Measurements from ENCODE around the gene MACROD1. TPM values are rescaled to one million over a fixed set of nuclear protein-coding genes. Genes with fewer than 3 reads are reported as not detected.

Gene MACROD1
- total and polyA plus RNA-seq, 4 donors, result 10.6 to 31.6 (median 23.9) TPM

DNA sequence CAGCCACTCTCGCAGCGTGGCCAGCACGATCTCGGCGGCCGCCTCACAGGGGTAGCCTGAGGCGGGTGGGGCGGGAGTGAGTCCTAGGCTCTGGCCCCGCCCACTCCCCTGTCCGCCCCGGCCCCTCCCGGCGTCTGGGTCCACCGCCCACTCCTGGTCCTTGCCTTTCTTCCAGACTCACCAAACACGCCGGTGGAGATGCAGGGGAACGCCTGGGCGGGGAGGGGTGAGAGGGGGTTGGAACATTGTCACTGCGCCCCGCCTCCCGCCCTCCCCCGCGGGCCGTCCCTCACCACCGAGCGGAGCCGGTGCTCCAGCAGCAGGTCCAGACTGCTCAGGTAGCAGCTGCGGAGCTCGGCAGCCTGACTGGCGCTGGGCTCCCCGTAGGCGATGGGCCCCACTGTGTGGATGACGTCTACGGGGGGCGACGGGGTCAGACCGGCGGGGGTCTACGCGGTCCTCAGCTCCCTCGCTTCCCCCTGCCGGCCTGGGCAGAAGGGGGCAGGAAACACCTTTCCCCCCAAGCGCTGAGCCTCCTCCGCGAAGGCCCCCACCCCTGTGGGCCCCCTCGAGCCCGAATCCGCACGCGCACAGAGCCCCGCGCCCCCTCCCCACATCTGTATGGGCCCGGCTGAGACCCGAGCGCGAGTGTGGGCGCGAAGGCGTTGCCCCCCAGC, 166.4 kb downstream of the MACROD1 start:
- no peaks in the 10 kb centered on the region for H3K9me3 ChIP-seq (ENCODE audit: control insufficient read depth, insufficient read depth, low read length)
- DNase-seq (ENCODE audit: low read depth in 4 of 6, low spot score in 6 of 6), result peak in 2 of 6 donors; percentile 53 to 63
- peaks cover 10% of the 10 kb centered on the region for H3K27me3 ChIP-seq (ENCODE audit: control insufficient read depth, insufficient read depth, low read length)
- H3K36me3 ChIP-seq (ENCODE audit: control insufficient read depth, insufficient read depth, low read length), result peaks cover 58% of the 10 kb centered on the region
- 8% methylated on average over 40 of the region's 59 CpGs for WGBS (ENCODE audit: insufficient coverage)
- peak overlapping the region; percentile 2 for H3K4me3 ChIP-seq (ENCODE audit: low read depth, low read length)
- H3K4me1 ChIP-seq (ENCODE audit: control insufficient read depth, insufficient read depth, low read length), result peaks cover 60% of the 10 kb centered on the region
- no peak overlapping the region for H3K27ac ChIP-seq (ENCODE audit: low read depth, low read length)

DNA sequence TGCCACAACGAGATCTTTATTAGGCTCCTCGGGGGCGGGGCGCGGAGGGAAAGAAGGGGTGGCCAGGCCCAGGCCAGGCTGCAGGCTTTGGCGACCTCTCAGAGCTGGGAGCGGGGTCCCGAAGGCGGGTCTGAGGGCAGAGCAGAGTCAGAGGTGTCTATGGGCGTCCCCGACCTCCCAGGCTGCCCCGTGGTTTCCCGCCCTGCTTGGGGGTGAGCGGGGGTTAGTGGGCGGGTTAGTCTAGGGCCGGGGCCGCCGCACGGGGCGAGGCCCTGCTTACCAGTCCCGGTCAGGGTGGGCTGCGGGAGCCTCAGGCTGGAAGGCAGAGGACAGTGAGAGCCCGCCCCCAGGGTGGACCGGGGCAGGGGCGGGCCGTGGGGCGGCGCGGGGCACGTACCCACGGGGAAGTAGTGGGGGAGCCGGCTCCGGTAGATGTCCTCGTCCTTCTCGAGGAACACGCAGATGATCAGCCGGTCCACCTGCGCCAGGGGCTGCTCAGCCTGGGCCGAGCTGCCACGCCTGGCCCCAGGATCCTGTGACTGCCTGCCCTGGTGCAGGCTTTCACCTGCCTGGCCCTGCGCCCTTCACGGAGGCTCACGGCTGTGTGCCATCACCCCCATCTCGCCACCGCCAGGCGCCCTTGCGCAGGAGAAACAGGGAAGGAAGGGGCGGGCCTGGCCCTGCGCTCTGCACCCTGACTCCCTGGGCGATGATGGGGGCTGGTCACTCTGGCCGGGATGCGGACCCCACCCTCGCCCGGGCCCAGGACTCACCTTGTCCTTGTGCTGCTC, 167.2 kb downstream of the MACROD1 start:
- Histone ChIP-seq H3K4me3 (ENCODE audit: low read depth, low read length) (no peak overlapping the region), H3K27me3 (ENCODE audit: control insufficient read depth, insufficient read depth, low read length) (peaks cover 10% of the 10 kb centered on the region), H3K36me3 (ENCODE audit: control insufficient read depth, insufficient read depth, low read length) (peaks cover 64% of the 10 kb centered on the region), H3K4me1 (ENCODE audit: control insufficient read depth, insufficient read depth, low read length) (peaks cover 52% of the 10 kb centered on the region), H3K9me3 (ENCODE audit: control insufficient read depth, insufficient read depth, low read length) (no peaks in the 10 kb centered on the region), H3K27ac (ENCODE audit: low read depth, low read length) (no peak overlapping the region)
- 47% methylated on average over 54 of the region's 54 CpGs for WGBS (ENCODE audit: insufficient coverage)
- no peak for DNase-seq (ENCODE audit: low read depth in 4 of 6, low spot score in 6 of 6)

DNA sequence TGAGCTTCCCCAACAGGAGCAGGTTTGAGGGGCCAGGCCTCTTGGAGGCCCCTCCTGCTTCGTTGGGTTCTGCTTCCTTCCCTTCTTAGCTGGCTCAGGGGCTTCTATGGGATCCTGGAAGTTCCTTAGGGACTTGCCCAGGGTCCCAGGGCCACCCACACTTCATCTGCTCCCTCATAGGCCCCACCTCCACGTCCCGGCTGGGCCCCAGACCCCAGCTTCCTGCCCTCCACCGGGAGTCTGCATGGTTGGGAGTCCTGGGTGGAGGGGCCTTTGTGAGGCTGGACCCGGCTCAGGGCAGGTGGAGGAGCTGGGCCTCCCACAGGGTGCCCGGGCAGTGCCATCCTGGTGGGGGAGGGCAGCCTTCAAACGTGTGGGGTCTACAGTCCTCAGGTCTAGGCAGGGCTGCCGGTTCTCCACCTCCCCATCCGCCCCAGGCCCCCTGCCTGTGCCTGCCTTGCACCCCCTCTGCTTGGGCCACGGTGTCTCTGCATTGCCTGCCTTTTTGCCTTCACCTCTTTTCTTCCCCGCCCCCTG, 168.0 kb downstream of the MACROD1 start:
- H3K4me3 ChIP-seq (ENCODE audit: low read depth, low read length), result no peak overlapping the region
- H3K4me1 ChIP-seq (ENCODE audit: control insufficient read depth, insufficient read depth, low read length), result peaks cover 49% of the 10 kb centered on the region
- no peaks in the 10 kb centered on the region for H3K9me3 ChIP-seq (ENCODE audit: control insufficient read depth, insufficient read depth, low read length)
- WGBS (ENCODE audit: insufficient coverage), result 71% methylated on average over 9 of the region's 11 CpGs
- H3K36me3 ChIP-seq (ENCODE audit: control insufficient read depth, insufficient read depth, low read length), result peaks cover 71% of the 10 kb centered on the region
- peaks cover 10% of the 10 kb centered on the region for H3K27me3 ChIP-seq (ENCODE audit: control insufficient read depth, insufficient read depth, low read length)
- no peak for DNase-seq (ENCODE audit: low read depth in 4 of 6, low spot score in 6 of 6)
- no peak overlapping the region for H3K27ac ChIP-seq (ENCODE audit: low read depth, low read length)

GRCh38 chr11:63997104-63997700, 168.7 kb downstream of the MACROD1 start:
- 98% methylated on average over 22 of the region's 27 CpGs for WGBS (ENCODE audit: insufficient coverage)
- peaks cover 76% of the 10 kb centered on the region for H3K36me3 ChIP-seq (ENCODE audit: control insufficient read depth, insufficient read depth, low read length)

GRCh38 chr11:63996512-63996911, 169.4 kb downstream of the MACROD1 start:
- Histone ChIP-seq H3K4me3 (ENCODE audit: low read depth, low read length) (no peak overlapping the region), H3K27ac (ENCODE audit: low read depth, low read length) (no peak overlapping the region), H3K4me1 (ENCODE audit: control insufficient read depth, insufficient read depth, low read length) (peaks cover 36% of the 10 kb centered on the region), H3K9me3 (ENCODE audit: control insufficient read depth, insufficient read depth, low read length) (no peaks in the 10 kb centered on the region), H3K36me3 (ENCODE audit: control insufficient read depth, insufficient read depth, low read length) (peaks cover 79% of the 10 kb centered on the region), H3K27me3 (ENCODE audit: control insufficient read depth, insufficient read depth, low read length) (peaks cover 10% of the 10 kb centered on the region)
- no peak for DNase-seq (ENCODE audit: low read depth in 4 of 6, low spot score in 6 of 6)
- WGBS (ENCODE audit: insufficient coverage), result 92% methylated on average over 18 of the region's 18 CpGs

More at GRCh38 chr11:63997104-63997700, 168.7 kb downstream of the MACROD1 start:
- Histone ChIP-seq H3K4me3 (ENCODE audit: low read depth, low read length) (no peak overlapping the region), H3K27ac (ENCODE audit: low read depth, low read length) (no peak overlapping the region), H3K9me3 (ENCODE audit: control insufficient read depth, insufficient read depth, low read length) (no peaks in the 10 kb centered on the region), H3K4me1 (ENCODE audit: control insufficient read depth, insufficient read depth, low read length) (peaks cover 42% of the 10 kb centered on the region), H3K27me3 (ENCODE audit: control insufficient read depth, insufficient read depth, low read length) (peaks cover 10% of the 10 kb centered on the region)
- DNase-seq (ENCODE audit: low read depth in 4 of 6, low spot score in 6 of 6), result no peak

DNA sequence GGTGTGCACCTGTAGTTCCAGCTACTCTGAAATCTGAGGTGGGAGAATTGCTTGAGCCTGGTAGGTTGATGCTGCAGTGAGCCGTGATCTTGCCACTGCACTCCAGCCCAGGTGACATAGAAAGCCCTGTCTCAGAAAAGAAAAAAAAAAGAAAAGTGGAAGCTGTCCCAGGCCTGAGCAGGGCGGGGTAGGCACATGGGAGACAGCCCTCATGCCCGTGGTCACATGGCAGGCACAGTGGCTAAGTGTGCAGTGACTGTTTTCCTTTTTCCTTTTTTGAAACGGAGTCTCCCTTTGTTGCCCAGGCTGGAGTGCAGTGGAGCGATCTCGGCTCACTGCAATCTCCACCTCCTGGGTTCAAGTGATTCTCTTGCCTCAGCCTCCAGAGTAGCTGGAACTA, 171.9 kb downstream of the MACROD1 start:
- no peaks in the 10 kb centered on the region for H3K9me3 ChIP-seq (ENCODE audit: control insufficient read depth, insufficient read depth, low read length)
- peaks cover 3% of the 10 kb centered on the region for H3K27me3 ChIP-seq (ENCODE audit: control insufficient read depth, insufficient read depth, low read length)
- peaks cover 16% of the 10 kb centered on the region for H3K4me1 ChIP-seq (ENCODE audit: control insufficient read depth, insufficient read depth, low read length)
- H3K36me3 ChIP-seq (ENCODE audit: control insufficient read depth, insufficient read depth, low read length), result peaks cover 96% of the 10 kb centered on the region
- 82% methylated on average over 4 of the region's 6 CpGs for WGBS (ENCODE audit: insufficient coverage)
- no peak overlapping the region for H3K4me3 ChIP-seq (ENCODE audit: low read depth, low read length)
- H3K27ac ChIP-seq (ENCODE audit: low read depth, low read length), result no peak overlapping the region
- no peak for DNase-seq (ENCODE audit: low read depth in 4 of 6, low spot score in 6 of 6)

DNA sequence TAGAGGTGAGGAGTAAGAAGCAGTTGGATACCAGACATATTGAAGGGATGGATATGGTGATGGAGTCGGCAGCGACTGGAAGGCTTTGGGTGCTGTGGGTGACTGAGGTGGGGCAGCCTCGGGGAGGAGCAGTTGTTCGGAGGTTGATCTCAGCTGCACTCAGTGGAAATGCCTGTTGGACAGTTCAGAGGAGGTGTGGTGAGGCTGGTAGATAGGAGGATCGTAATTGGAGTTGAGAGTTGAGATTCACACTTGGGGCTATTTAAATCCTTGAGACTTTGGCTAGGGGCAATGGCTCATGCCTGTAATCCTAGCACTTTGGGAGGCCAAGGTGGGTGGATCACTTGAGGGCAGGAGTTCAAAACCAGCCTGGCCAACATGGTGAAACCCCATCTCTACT, 172.8 kb downstream of the MACROD1 start:
- H3K4me1 ChIP-seq (ENCODE audit: control insufficient read depth, insufficient read depth, low read length), result peaks cover 10% of the 10 kb centered on the region
- H3K27me3 ChIP-seq (ENCODE audit: control insufficient read depth, insufficient read depth, low read length), result no peaks in the 10 kb centered on the region
- H3K36me3 ChIP-seq (ENCODE audit: control insufficient read depth, insufficient read depth, low read length), result peaks cover 96% of the 10 kb centered on the region
- DNase-seq (ENCODE audit: low read depth in 4 of 6, low spot score in 6 of 6), result no peak
- no peak overlapping the region for H3K27ac ChIP-seq (ENCODE audit: low read depth, low read length)
- no peak overlapping the region for H3K4me3 ChIP-seq (ENCODE audit: low read depth, low read length)
- no peaks in the 10 kb centered on the region for H3K9me3 ChIP-seq (ENCODE audit: control insufficient read depth, insufficient read depth, low read length)
- 93% methylated on average over 5 of the region's 5 CpGs for WGBS (ENCODE audit: insufficient coverage)

- 78% methylated on average over 9 of the region's 10 CpGs for WGBS (ENCODE audit: insufficient coverage)
- peaks cover 86% of the 10 kb centered on the region for H3K36me3 ChIP-seq (ENCODE audit: control insufficient read depth, insufficient read depth, low read length)
- DNase-seq (ENCODE audit: low read depth in 4 of 6, low spot score in 6 of 6), result no peak
- H3K9me3 ChIP-seq (ENCODE audit: control insufficient read depth, insufficient read depth, low read length), result no peaks in the 10 kb centered on the region
- no peak overlapping the region for H3K27ac ChIP-seq (ENCODE audit: low read depth, low read length)
- peaks cover 20% of the 10 kb centered on the region for H3K4me1 ChIP-seq (ENCODE audit: control insufficient read depth, insufficient read depth, low read length)
- no peaks in the 10 kb centered on the region for H3K27me3 ChIP-seq (ENCODE audit: control insufficient read depth, insufficient read depth, low read length)
- H3K4me3 ChIP-seq (ENCODE audit: low read depth, low read length), result no peak overlapping the region
Measured at GRCh38 chr11:63991558-63991957, 174.4 kb downstream of the MACROD1 start.

DNA sequence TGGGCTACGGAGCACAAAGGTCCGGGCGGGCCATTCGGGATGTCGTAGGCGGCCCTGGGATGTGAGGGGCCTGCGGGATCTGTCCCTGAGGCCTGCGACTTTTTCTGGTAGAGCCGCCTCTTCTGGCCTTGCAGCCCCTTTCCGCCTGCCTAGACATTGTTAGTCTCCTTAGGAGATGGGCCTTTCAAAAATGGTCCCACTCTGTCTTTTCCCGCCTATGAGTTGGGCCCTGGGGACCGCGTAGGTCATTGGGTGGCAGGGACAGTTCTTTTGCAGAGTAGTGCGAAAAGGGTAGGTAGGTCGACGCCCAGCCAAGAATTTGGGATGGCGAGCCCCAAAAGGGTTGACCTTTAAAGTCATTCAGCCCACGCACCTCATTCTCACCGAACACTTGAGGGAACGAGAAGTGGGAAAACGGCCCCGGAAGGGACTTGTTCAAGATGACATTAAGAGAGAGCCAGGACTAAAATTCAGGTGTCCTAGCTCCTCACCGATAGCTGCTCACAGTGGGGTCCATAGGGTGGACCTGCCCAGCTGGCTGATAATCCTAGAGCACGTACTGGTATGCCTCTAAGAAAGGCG, 178.9 kb downstream of the MACROD1 start:
- 32% methylated on average over 22 of the region's 25 CpGs for WGBS (ENCODE audit: insufficient coverage)

More for the DNA sequence above, 178.9 kb downstream of the MACROD1 start:
- Histone ChIP-seq H3K9me3 (ENCODE audit: control insufficient read depth, insufficient read depth, low read length) (no peaks in the 10 kb centered on the region), H3K36me3 (ENCODE audit: control insufficient read depth, insufficient read depth, low read length) (peaks cover 52% of the 10 kb centered on the region), H3K4me3 (ENCODE audit: low read depth, low read length) (peak overlapping the region; percentile 93), H3K27me3 (ENCODE audit: control insufficient read depth, insufficient read depth, low read length) (no peaks in the 10 kb centered on the region), H3K4me1 (ENCODE audit: control insufficient read depth, insufficient read depth, low read length) (peaks cover 37% of the 10 kb centered on the region), H3K27ac (ENCODE audit: low read depth, low read length) (no peak overlapping the region)
- DNase-seq (ENCODE audit: low read depth in 4 of 6, low spot score in 6 of 6), result no peak

All from spinal cord (tissue), 10 donors.